KMS-11 (cell line): ENCODE data around the gene LAMB1.

Experiments
- H2AFZ ChIP-seq: fragments of 200-600 bp; sonication (generic); 2 replicates; pipeline ENCODE4 v1.6.1; 2016; ENCODE audit warnings: antibody characterized with exemption, mixed run types, low read depth
- H3K27ac ChIP-seq: fragments of 200-600 bp; sonication (generic); 2 replicates; pipeline ENCODE4 v1.6.1; 2016; ENCODE audit warnings: mild to moderate bottlenecking, mixed run types
- H3K27me3 ChIP-seq: fragments of 200-600 bp; sonication (generic); 2 replicates; pipeline ENCODE4 v1.6.1; 2017; ENCODE audit warnings: mild to moderate bottlenecking, low read depth, mixed run types, moderate library complexity; ENCODE audit not compliant: insufficient read depth
- H3K36me3 ChIP-seq: fragments of 200-600 bp; sonication (generic); 2 replicates; pipeline ENCODE4 v1.6.1; 2017; ENCODE audit warnings: mild to moderate bottlenecking, mixed run types; ENCODE audit not compliant: insufficient read depth
- H3K4me1 ChIP-seq: fragments of 200-600 bp; sonication (generic); 2 replicates; pipeline ENCODE4 v1.6.1; 2016; ENCODE audit warnings: mild to moderate bottlenecking, low read depth, mixed run types; ENCODE audit not compliant: poor library complexity, severe bottlenecking
- H3K4me2 ChIP-seq: fragments of 200-600 bp; sonication (generic); 2 replicates; pipeline ENCODE4 v1.7.0; 2016; ENCODE audit warnings: mild to moderate bottlenecking, mixed run types
- H3K4me3 ChIP-seq: fragments of 200-600 bp; sonication (generic); IDR thresholded peaks from 2 replicates; pipeline ENCODE4 v1.6.1; 2017; ENCODE audit warnings: low read depth, low read length, mixed read lengths; ENCODE audit not compliant: insufficient read depth
- H3K79me2 ChIP-seq: fragments of 200-600 bp; sonication (generic); 2 replicates; pipeline ENCODE4 v1.6.1; 2016; ENCODE audit warnings: low read depth, mixed run types; ENCODE audit not compliant: insufficient read depth
- H3K9ac ChIP-seq: fragments of 200-600 bp; sonication (generic); 2 replicates; pipeline ENCODE4 v1.6.1; 2016; ENCODE audit warnings: mild to moderate bottlenecking, mixed run types
- H4K20me1 ChIP-seq: fragments of 200-600 bp; sonication (generic); 2 replicates; pipeline ENCODE4 v1.6.1; 2016; ENCODE audit warnings: mild to moderate bottlenecking, mixed run types; ENCODE audit not compliant: insufficient read depth
- TF ChIP-seq, protein P1 (sequence below): fragments of 200-600 bp; sonication (generic); conservative IDR thresholded peaks from 2 replicates; pipeline ENCODE4 v1.6.1; 2017; ENCODE audit warnings: low read depth, mild to moderate bottlenecking, antibody characterized with exemption, low read length, moderate library complexity, mixed read lengths

Gene LAMB1

DNA sequence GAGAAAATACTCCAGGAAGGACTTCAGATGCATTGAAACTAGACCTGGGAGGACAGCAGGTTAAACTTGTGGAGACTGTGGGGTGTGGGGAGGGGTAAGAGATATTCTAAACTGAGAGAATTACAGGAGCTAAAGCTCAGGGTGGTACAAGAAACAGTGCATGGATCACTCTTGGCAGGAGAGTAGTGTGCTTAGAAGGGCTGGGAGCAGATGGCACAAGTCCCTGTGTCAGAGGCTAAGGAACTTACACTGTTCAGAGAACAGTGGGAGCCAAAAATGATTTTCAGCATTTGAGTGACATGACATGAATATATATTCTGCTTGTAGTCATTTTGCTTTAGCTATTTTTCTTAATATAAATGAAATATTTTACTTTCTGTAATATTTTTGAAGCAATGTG is 36.0 kb upstream of the LAMB1 start:
- Histone ChIP-seq H3K36me3 (no peaks in the 10 kb centered on the region), H4K20me1 (no peaks in the 10 kb centered on the region), H3K27me3 (no peaks in the 10 kb centered on the region), H3K27ac (no peak overlapping the region), H3K79me2 (no peaks in the 10 kb centered on the region), H2AFZ (no peak overlapping the region), H3K4me2 (no peak overlapping the region), H3K9ac (no peak overlapping the region), H3K4me1 (no peaks in the 10 kb centered on the region), H3K4me3 (no peak overlapping the region)
- TF ChIP-seq, protein P1, sequence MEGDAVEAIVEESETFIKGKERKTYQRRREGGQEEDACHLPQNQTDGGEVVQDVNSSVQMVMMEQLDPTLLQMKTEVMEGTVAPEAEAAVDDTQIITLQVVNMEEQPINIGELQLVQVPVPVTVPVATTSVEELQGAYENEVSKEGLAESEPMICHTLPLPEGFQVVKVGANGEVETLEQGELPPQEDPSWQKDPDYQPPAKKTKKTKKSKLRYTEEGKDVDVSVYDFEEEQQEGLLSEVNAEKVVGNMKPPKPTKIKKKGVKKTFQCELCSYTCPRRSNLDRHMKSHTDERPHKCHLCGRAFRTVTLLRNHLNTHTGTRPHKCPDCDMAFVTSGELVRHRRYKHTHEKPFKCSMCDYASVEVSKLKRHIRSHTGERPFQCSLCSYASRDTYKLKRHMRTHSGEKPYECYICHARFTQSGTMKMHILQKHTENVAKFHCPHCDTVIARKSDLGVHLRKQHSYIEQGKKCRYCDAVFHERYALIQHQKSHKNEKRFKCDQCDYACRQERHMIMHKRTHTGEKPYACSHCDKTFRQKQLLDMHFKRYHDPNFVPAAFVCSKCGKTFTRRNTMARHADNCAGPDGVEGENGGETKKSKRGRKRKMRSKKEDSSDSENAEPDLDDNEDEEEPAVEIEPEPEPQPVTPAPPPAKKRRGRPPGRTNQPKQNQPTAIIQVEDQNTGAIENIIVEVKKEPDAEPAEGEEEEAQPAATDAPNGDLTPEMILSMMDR: no peak

DNA sequence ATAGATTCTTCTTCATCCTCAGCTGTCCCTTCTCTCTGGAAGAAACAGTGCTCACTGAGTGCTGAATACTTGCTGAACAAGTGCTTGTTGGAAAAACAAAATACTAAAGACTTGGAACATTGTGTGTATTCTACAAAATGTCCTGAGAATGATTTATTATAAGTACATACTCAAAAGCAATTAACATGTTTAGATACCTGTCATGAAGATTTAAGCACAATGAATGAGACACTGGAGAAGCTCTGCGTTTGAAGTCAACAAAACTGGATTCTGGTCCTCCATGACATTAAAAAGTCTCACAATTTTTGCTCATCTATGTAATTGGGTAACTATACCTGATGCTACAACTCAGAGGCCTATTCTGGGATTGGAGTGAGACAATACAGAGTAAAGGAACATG is 34.8 kb upstream of the LAMB1 start:
- Histone ChIP-seq H3K9ac (no peak overlapping the region), H3K27me3 (no peaks in the 10 kb centered on the region), H3K4me1 (no peaks in the 10 kb centered on the region), H3K4me2 (no peak overlapping the region), H3K79me2 (no peaks in the 10 kb centered on the region), H3K27ac (no peak overlapping the region), H3K4me3 (no peak overlapping the region), H3K36me3 (no peaks in the 10 kb centered on the region), H4K20me1 (no peaks in the 10 kb centered on the region), H2AFZ (no peak overlapping the region)
- TF ChIP-seq, protein P1: no peak

DNA sequence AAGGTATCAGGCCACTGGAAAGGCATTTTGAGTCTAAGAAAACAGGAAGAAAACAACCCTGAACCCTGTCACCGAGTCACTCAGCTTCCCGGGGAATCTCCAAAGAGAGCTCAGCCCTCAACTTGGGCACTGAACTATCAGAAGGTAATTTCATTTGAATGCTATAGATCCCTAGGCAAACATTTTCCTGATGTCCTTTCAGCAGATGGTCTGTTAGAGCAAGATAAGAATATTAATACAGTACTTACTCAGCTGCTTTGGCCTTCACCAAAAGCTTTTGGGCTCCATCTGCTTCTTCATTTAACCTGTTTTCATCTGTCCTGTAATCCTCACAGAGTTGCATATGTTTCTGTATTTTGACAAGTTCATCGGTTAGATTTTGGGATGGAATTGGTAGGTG is 34.2 kb upstream of the LAMB1 start:
- no peaks in the 10 kb centered on the region for H3K27me3 ChIP-seq
- no peaks in the 10 kb centered on the region for H3K36me3 ChIP-seq
- TF ChIP-seq, protein P1: no peak
- no peak overlapping the region for H3K4me3 ChIP-seq
- no peak overlapping the region for H3K27ac ChIP-seq
- H2AFZ ChIP-seq: no peak overlapping the region
- H3K4me2 ChIP-seq: no peak overlapping the region
- H3K79me2 ChIP-seq: no peaks in the 10 kb centered on the region
- H3K4me1 ChIP-seq: no peaks in the 10 kb centered on the region
- H4K20me1 ChIP-seq: no peaks in the 10 kb centered on the region
- H3K9ac ChIP-seq: no peak overlapping the region

DNA sequence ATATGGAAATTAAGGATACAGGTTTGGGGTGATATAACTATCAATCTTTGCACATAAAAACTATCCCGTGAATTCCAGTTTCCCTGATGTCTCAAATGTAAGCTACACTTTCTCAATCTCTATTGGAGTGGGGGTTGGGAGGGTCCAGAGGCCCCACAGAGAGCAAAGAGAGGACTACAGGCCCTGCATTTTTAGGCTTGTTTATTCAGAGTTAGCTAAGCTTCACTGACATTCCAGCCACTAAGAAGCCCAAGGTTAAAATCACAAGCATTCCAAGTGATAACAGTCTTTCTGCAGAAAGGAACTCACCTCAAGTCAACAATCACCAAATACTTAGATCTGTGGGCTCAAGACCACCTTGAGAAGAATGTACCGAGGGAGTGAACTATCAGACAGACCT is 31.6 kb upstream of the LAMB1 start:
- no peak overlapping the region for H3K27ac ChIP-seq
- H3K9ac ChIP-seq: no peak overlapping the region
- no peaks in the 10 kb centered on the region for H3K36me3 ChIP-seq
- H3K4me3 ChIP-seq: no peak overlapping the region
- TF ChIP-seq, protein P1: no peak
- no peaks in the 10 kb centered on the region for H4K20me1 ChIP-seq
- H3K27me3 ChIP-seq: no peaks in the 10 kb centered on the region
- no peak overlapping the region for H3K4me2 ChIP-seq
- H3K79me2 ChIP-seq: no peaks in the 10 kb centered on the region
- no peaks in the 10 kb centered on the region for H3K4me1 ChIP-seq
- H2AFZ ChIP-seq: no peak overlapping the region
